ENCODE results near the gene TBX4.

TBX4 gene

DNA sequence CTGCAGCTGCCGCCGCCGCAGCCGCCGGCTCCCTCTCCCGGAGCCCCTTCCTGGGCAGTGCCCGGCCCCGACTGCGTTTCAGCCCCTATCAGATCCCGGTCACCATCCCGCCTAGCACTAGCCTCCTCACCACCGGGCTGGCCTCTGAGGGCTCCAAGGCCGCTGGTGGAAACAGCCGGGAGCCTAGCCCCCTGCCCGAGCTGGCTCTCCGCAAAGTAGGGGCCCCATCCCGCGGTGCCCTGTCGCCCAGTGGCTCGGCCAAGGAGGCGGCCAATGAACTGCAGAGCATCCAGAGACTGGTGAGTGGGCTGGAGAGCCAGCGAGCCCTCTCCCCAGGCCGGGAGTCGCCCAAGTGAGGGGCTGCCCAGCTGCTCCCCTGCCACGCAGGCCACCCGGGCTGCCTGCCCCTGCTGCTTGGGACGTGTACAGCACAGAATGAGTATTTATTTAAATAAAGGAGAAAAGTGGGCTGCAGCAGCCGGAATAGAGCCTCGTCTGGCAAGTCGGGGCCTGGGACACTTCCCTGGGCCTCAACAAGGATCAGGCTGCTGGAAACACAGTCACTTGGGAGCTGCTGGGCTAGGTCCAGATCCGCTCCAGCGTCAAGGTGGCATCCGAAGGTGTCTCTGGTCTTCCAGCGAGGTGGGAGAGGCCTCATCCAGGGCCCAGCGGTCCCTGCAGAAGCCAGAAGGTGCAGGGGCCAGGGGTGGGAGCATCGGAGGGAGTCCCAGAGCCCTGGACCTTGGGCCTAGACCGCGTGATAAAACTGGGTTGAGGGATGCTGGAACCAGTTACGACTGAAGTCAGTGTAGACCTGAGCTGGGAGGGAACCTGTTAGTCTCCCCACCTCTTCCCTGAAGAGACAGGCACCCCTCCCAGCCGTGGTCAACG is 43.8 kb upstream of the TBX4 start:
- no peak for ATAC-seq
- TF ChIP-seq ZFP3 (CRISPR knock-in tag; IDR thresholded peaks at IDR 0.05) (no peak), ARNTL (CRISPR knock-in tag; IDR thresholded peaks at IDR 0.05; ENCODE audit: borderline replicate concordance, low read depth) (no peak), RARB (CRISPR knock-in tag; IDR thresholded peaks at IDR 0.05) (no peak), ZNF565 (CRISPR knock-in tag; conservative IDR thresholded peaks at IDR 0.05; ENCODE audit: low read depth) (no peak), BACH2 (CRISPR knock-in tag; IDR thresholded peaks at IDR 0.05; ENCODE audit: borderline replicate concordance) (no peak), ESRRG (CRISPR knock-in tag; IDR thresholded peaks at IDR 0.05) (no peak), SNAI2 (CRISPR knock-in tag; IDR thresholded peaks at IDR 0.05) (no peak), TCF4 (CRISPR knock-in tag; IDR thresholded peaks at IDR 0.05; ENCODE audit: borderline replicate concordance) (no peak), CSDC2 (CRISPR knock-in tag; IDR thresholded peaks at IDR 0.05) (no peak), TOX (CRISPR knock-in tag; IDR thresholded peaks at IDR 0.05; ENCODE audit: borderline replicate concordance) (no peak), GLIS3 (CRISPR knock-in tag; IDR thresholded peaks at IDR 0.05) (no peak)
- TF ChIP-seq, protein P1, sequence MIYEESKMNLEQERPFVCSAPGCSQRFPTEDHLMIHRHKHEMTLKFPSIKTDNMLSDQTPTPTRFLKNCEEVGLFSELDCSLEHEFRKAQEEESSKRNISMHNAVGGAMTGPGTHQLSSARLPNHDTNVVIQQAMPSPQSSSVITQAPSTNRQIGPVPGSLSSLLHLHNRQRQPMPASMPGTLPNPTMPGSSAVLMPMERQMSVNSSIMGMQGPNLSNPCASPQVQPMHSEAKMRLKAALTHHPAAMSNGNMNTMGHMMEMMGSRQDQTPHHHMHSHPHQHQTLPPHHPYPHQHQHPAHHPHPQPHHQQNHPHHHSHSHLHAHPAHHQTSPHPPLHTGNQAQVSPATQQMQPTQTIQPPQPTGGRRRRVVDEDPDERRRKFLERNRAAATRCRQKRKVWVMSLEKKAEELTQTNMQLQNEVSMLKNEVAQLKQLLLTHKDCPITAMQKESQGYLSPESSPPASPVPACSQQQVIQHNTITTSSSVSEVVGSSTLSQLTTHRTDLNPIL (CRISPR knock-in tag; IDR thresholded peaks at IDR 0.05; ENCODE audit: low read depth) = no peak
- TF ChIP-seq, protein P2, sequence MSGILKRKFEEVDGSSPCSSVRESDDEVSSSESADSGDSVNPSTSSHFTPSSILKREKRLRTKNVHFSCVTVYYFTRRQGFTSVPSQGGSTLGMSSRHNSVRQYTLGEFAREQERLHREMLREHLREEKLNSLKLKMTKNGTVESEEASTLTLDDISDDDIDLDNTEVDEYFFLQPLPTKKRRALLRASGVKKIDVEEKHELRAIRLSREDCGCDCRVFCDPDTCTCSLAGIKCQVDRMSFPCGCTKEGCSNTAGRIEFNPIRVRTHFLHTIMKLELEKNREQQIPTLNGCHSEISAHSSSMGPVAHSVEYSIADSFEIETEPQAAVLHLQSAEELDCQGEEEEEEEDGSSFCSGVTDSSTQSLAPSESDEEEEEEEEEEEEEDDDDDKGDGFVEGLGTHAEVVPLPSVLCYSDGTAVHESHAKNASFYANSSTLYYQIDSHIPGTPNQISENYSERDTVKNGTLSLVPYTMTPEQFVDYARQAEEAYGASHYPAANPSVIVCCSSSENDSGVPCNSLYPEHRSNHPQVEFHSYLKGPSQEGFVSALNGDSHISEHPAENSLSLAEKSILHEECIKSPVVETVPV (CRISPR knock-in tag; IDR thresholded peaks at IDR 0.05) = no peak
- TF ChIP-seq, protein P3, sequence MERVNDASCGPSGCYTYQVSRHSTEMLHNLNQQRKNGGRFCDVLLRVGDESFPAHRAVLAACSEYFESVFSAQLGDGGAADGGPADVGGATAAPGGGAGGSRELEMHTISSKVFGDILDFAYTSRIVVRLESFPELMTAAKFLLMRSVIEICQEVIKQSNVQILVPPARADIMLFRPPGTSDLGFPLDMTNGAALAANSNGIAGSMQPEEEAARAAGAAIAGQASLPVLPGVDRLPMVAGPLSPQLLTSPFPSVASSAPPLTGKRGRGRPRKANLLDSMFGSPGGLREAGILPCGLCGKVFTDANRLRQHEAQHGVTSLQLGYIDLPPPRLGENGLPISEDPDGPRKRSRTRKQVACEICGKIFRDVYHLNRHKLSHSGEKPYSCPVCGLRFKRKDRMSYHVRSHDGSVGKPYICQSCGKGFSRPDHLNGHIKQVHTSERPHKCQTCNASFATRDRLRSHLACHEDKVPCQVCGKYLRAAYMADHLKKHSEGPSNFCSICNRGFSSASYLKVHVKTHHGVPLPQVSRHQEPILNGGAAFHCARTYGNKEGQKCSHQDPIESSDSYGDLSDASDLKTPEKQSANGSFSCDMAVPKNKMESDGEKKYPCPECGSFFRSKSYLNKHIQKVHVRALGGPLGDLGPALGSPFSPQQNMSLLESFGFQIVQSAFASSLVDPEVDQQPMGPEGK (CRISPR knock-in tag; IDR thresholded peaks at IDR 0.05; ENCODE audit: borderline replicate concordance) = no peak

DNA sequence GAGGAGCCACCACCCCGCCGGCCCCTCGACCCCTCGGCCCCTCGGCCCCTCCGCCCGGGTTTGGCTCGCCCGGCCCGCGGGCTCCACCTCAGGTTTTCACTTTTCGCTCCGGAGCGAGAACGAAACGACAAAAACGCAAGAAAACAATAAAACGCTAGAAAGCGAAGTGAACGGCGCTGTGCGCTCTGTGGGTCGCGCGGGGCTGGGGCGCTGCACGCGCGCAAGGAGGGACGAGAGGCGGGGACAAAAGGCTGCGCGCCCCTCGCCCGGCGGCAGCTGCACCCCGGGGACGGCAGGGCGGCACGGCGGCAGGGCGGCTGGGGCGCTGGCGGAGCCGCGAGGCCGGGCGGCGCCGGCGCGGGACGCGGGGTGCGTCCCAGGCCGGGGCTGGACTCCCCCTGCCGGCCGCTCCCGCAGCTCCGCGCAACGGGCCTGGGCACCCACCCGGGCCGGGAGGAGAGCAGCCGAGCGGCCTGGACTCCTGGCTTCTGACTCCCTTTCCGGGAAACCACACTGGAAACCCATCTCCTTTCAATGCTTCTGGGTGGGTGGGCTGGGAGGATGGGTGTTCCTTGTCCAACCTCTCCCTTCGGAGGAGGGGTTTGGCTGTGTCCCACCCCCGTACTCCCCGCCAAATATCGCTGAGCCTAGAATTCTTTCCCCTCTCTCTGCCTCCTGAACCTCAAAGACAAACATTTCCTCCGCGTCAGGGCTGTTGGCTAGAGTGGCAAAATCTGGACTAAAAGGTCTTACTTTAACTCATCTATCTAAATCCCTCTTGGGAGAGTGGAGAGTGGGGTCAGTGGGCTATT is 42.7 kb upstream of the TBX4 start:
- ATAC-seq = no peak
- no peak for TF ChIP-seq TCF4 (CRISPR knock-in tag; IDR thresholded peaks at IDR 0.05; ENCODE audit: borderline replicate concordance)
- TF ChIP-seq ZFP3 (CRISPR knock-in tag; IDR thresholded peaks at IDR 0.05) = no peak
- TF ChIP-seq GLIS3 (CRISPR knock-in tag; IDR thresholded peaks at IDR 0.05) = no peak
- TF ChIP-seq SNAI2 (CRISPR knock-in tag; IDR thresholded peaks at IDR 0.05) = no peak
- 0 out of 2 replicates have a peak, but pooled peaks have one; percentile 37 for TF ChIP-seq ESRRG (CRISPR knock-in tag; IDR thresholded peaks at IDR 0.05)
- no peak for TF ChIP-seq ISL1 (CRISPR knock-in tag; IDR thresholded peaks at IDR 0.05)
- peak; percentile 13; the same call in 1 of the 2 replicates for TF ChIP-seq RARB (CRISPR knock-in tag; IDR thresholded peaks at IDR 0.05)
- TF ChIP-seq PPARA (CRISPR knock-in tag; IDR thresholded peaks at IDR 0.05; ENCODE audit: borderline replicate concordance) = no peak
- TF ChIP-seq TOX (CRISPR knock-in tag; IDR thresholded peaks at IDR 0.05; ENCODE audit: borderline replicate concordance) = 0 out of 2 replicates have a peak, but pooled peaks have one; percentile 13

DNA sequence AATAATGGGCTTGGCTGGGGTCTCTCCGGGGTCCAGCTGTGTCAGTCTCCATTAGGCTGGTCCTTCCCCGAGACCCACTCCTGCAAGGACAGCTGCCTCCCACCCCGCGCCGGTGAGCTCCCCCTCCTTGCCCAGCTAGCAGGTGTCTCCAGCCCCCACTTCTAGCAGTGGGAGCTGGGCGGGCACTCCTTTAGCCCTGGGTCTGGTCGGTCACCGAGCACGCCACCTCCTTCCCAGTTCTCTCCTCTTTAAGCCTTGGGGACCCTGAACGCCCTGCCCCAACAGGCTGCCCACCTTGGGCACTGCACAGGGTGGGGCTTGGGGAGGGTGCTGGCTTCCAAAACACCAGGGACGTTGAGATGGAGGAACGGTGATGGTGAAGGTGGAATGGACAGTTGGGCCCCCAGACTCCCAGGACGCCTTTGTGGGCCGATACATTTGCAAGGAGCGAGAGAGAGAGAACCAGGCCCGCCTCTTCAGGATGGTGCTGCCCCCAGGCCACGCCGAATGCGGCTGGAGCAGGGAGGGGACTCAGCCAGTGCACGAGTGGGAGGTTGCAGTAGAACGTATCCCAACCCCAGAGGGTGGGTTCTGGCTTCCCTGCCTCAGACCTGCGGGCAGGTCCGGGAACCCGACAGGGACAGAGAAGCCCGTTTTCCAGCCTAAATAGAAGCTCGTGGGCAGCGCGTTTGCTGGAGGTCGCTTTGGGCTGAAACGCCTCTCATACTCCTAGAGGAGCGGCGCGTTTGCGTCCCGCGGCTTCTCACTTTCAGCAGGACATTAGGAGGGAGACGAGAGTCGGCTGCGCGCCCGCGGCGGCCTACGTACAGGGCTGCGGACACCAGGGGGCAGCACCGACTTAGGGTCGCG is 41.8 kb upstream of the TBX4 start:
- ATAC-seq = peak; percentile 25
- TF ChIP-seq TCF4 (CRISPR knock-in tag; IDR thresholded peaks at IDR 0.05; ENCODE audit: borderline replicate concordance) (no peak; the same call in 1 of the 2 replicates), BACH2 (CRISPR knock-in tag; IDR thresholded peaks at IDR 0.05; ENCODE audit: borderline replicate concordance) (no peak), ZFP3 (CRISPR knock-in tag; IDR thresholded peaks at IDR 0.05) (peak; percentile 25; the same call in 1 of the 2 replicates), ARNTL (CRISPR knock-in tag; IDR thresholded peaks at IDR 0.05; ENCODE audit: borderline replicate concordance, low read depth) (0 out of 2 replicates have a peak, but pooled peaks have one; percentile 71), ZC3H10 (CRISPR knock-in tag; IDR thresholded peaks at IDR 0.05) (0 out of 2 replicates have a peak, but pooled peaks have one; percentile 6), CSDC2 (CRISPR knock-in tag; IDR thresholded peaks at IDR 0.05) (0 out of 2 replicates have a peak, but pooled peaks have one; percentile 9), ISL1 (CRISPR knock-in tag; IDR thresholded peaks at IDR 0.05) (no peak), PPARA (CRISPR knock-in tag; IDR thresholded peaks at IDR 0.05; ENCODE audit: borderline replicate concordance) (0 out of 2 replicates have a peak, but pooled peaks have one; percentile 44), TOX (CRISPR knock-in tag; IDR thresholded peaks at IDR 0.05; ENCODE audit: borderline replicate concordance) (0 out of 2 replicates have a peak, but pooled peaks have one; percentile 20), ZNF565 (CRISPR knock-in tag; conservative IDR thresholded peaks at IDR 0.05; ENCODE audit: low read depth) (no peak), GLIS3 (CRISPR knock-in tag; IDR thresholded peaks at IDR 0.05) (peak; percentile 75; the same call in 1 of the 2 replicates), ESRRG (CRISPR knock-in tag; IDR thresholded peaks at IDR 0.05) (peak; percentile 83; the same call in 1 of the 2 replicates), RARB (CRISPR knock-in tag; IDR thresholded peaks at IDR 0.05) (no peak), SNAI2 (CRISPR knock-in tag; IDR thresholded peaks at IDR 0.05) (peak; percentile 53; the same call in 1 of the 2 replicates)
- TF ChIP-seq, protein P4, sequence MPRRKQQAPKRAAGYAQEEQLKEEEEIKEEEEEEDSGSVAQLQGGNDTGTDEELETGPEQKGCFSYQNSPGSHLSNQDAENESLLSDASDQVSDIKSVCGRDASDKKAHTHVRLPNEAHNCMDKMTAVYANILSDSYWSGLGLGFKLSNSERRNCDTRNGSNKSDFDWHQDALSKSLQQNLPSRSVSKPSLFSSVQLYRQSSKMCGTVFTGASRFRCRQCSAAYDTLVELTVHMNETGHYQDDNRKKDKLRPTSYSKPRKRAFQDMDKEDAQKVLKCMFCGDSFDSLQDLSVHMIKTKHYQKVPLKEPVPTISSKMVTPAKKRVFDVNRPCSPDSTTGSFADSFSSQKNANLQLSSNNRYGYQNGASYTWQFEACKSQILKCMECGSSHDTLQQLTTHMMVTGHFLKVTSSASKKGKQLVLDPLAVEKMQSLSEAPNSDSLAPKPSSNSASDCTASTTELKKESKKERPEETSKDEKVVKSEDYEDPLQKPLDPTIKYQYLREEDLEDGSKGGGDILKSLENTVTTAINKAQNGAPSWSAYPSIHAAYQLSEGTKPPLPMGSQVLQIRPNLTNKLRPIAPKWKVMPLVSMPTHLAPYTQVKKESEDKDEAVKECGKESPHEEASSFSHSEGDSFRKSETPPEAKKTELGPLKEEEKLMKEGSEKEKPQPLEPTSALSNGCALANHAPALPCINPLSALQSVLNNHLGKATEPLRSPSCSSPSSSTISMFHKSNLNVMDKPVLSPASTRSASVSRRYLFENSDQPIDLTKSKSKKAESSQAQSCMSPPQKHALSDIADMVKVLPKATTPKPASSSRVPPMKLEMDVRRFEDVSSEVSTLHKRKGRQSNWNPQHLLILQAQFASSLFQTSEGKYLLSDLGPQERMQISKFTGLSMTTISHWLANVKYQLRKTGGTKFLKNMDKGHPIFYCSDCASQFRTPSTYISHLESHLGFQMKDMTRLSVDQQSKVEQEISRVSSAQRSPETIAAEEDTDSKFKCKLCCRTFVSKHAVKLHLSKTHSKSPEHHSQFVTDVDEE (CRISPR knock-in tag; IDR thresholded peaks at IDR 0.05) = no peak
- TF ChIP-seq, protein P1 (CRISPR knock-in tag; IDR thresholded peaks at IDR 0.05; ENCODE audit: low read depth) = peak; percentile 76
- TF ChIP-seq, protein P3 (CRISPR knock-in tag; IDR thresholded peaks at IDR 0.05; ENCODE audit: borderline replicate concordance) = peak; percentile 37
